Embryonic facial prominence (tissue), 1 donor: ENCODE results near the gene MAB21L4.

ENCODE experiments used
- DNase-seq: peaks from one replicate; pipeline ENCODE4 v3.0.0-alpha.2; 2016; ENCODE audit errors: extremely low spot score

The MAB21L4 gene

GRCh38 chr2:240877460-240878340, 18.3 kb downstream of the MAB21L4 start:
- no peak for DNase-seq

GRCh38 chr2:240876475-240877251, 19.3 kb downstream of the MAB21L4 start:
- DNase-seq, result no peak

GRCh38 chr2:240876035-240876474, 19.9 kb downstream of the MAB21L4 start:
- no peak for DNase-seq

GRCh38 chr2:240875228-240876034, 20.5 kb downstream of the MAB21L4 start:
- DNase-seq, result no peak

GRCh38 chr2:240874715-240875227, 21.2 kb downstream of the MAB21L4 start:
- DNase-seq, result no peak

GRCh38 chr2:240873805-240874714, 21.9 kb downstream of the MAB21L4 start:
- no peak for DNase-seq

- no peak for DNase-seq
These were observed 22.7 kb downstream of the MAB21L4 start for GRCh38 chr2:240873098-240873788.

- no peak for DNase-seq
These were observed 23.4 kb downstream of the MAB21L4 start for GRCh38 chr2:240872317-240873097.

GRCh38 chr2:240871071-240871958, 24.6 kb downstream of the MAB21L4 start:
- DNase-seq, result no peak

- no peak for DNase-seq
These were observed 25.7 kb downstream of the MAB21L4 start for GRCh38 chr2:240869956-240870875.

- no peak for DNase-seq
These were observed 26.6 kb downstream of the MAB21L4 start for GRCh38 chr2:240869109-240869955.

- no peak for DNase-seq
These were observed 27.5 kb downstream of the MAB21L4 start, which contains the start of gene AGXT for GRCh38 chr2:240868286-240869108. Gene AGXT, plus strand, starts transcription at chr2:240868824. Its CDS starts 42 bp downstream, at chr2:240868866.

GRCh38 chr2:240865391-240865790, 30.6 kb downstream of the MAB21L4 start:
- no peak for DNase-seq

- DNase-seq, result no peak
These were observed 31.5 kb downstream of the MAB21L4 start for GRCh38 chr2:240864475-240864874.

GRCh38 chr2:240861547-240861946, 34.4 kb downstream of the MAB21L4 start:
- no peak for DNase-seq
